Endothelial cell of umbilical vein (primary cell): ENCODE measurements around the gene KCNMA1. TPM values are rescaled to one million over a fixed set of nuclear protein-coding genes. Genes with fewer than 3 reads are reported as not detected.

Experiments used
- BruUV-seq: library from RNA; stranded (reverse); fragments of 400-500 nt; replicated peaks from 2 replicates; lab custom pipeline; 2021; lab: Mats Ljungman, UMichigan
- CTCF ChIA-PET: fragments of 300-600, 350-600 bp; sonication (Branson Sonifier 250); formaldehyde crosslinking; loops from one replicate; lab custom pipeline; 2021; ENCODE audit warnings: antibody characterized with exemption, inconsistent platforms; lab: Charles Lee
- POLR2A ChIA-PET: fragments of 300-600, 350-600 bp; sonication (Branson Sonifier 250); formaldehyde crosslinking; loops from one replicate; lab custom pipeline; 2021; ENCODE audit warnings: antibody characterized with exemption, inconsistent platforms; lab: Charles Lee
- DNase-seq: peaks from one replicate; pipeline ENCODE4 v3.0.0-alpha.2; 2011; ENCODE audit warnings: low read depth, low spot score
- FAIRE-seq: peaks from 2 replicates; lab custom pipeline; 2011; peaks lifted over from hg19 to GRCh38; lab: Jason Lieb, UNC
- H2AFZ ChIP-seq: 2 replicates; pipeline ENCODE4 v1.6.0; 2012; ENCODE audit warnings: low read depth, low read length, control low read depth, inconsistent platforms
- H3K27ac ChIP-seq: 2 replicates; pipeline ENCODE4 v1.5.1; 2011; ENCODE audit warnings: low read depth, mild to moderate bottlenecking, control low read depth, low read length, moderate library complexity; ENCODE audit not compliant: insufficient read depth
- H3K27me3 ChIP-seq, 2 experiments: 2 replicates each; pipeline versions ENCODE4 v1.6.0 to v1.6.1; 2011; ENCODE audit warnings: low read length in 2 of 2, mixed read lengths in 1 of 2; ENCODE audit not compliant: control insufficient read depth in 2 of 2, insufficient read depth in 2 of 2
- H3K36me3 ChIP-seq, 2 experiments: 2 replicates in 1 of 2; 3 replicates in 1 of 2; pipeline ENCODE4 v1.5.1; 2011; ENCODE audit warnings: low read length in 2 of 2, mild to moderate bottlenecking in 1 of 2, moderate library complexity in 1 of 2; ENCODE audit not compliant: control insufficient read depth in 2 of 2, insufficient read depth in 2 of 2; ENCODE audit errors: extremely low read depth in 1 of 2
- H3K4me1 ChIP-seq: 3 replicates; pipeline ENCODE4 v1.5.1; 2011; ENCODE audit warnings: mild to moderate bottlenecking, low read length; ENCODE audit not compliant: control insufficient read depth, insufficient read depth; ENCODE audit errors: extremely low read depth
- H3K4me2 ChIP-seq: 2 replicates; pipeline ENCODE4 v1.6.1; 2011; ENCODE audit warnings: low read length, control low read depth, mixed read lengths; ENCODE audit not compliant: insufficient read depth
- H3K4me3 ChIP-seq, 3 experiments: fragments of 200-600 bp in 1 of 3; sonication (generic), shearing (Covaris generic) in 1 of 3; replicated peaks in 1 of 3; 2 replicates each; pipeline ENCODE4 v1.5.1; 2011 to 2016; ENCODE audit warnings: control low read depth in 3 of 3, low read length in 3 of 3, mild to moderate bottlenecking in 2 of 3, inconsistent platforms in 1 of 3, low read depth in 1 of 3, moderate library complexity in 1 of 3; ENCODE audit not compliant: insufficient read depth in 1 of 3
- H3K79me2 ChIP-seq: 2 replicates; pipeline ENCODE4 v1.6.0; 2012; ENCODE audit warnings: low read length, inconsistent platforms; ENCODE audit not compliant: control insufficient read depth, insufficient read depth
- H3K9ac ChIP-seq: replicated peaks from 2 replicates; pipeline ENCODE3; 2011; ENCODE audit warnings: low read length, control low read depth; ENCODE audit not compliant: insufficient read depth; ENCODE audit errors: extremely low read depth
- H3K9me1 ChIP-seq: replicated peaks from 3 replicates; pipeline ENCODE4 v1.6.0; 2011; ENCODE audit warnings: mild to moderate bottlenecking, low read length; ENCODE audit not compliant: control insufficient read depth, insufficient read depth; ENCODE audit errors: extremely low read depth
- H3K9me3 ChIP-seq: replicated peaks from 2 replicates; pipeline ENCODE4 v1.5.1; 2012; ENCODE audit warnings: low read length, inconsistent platforms; ENCODE audit not compliant: control insufficient read depth, insufficient read depth
- H4K20me1 ChIP-seq: replicated peaks from 2 replicates; pipeline ENCODE3; 2011; ENCODE audit warnings: mild to moderate bottlenecking, low read length; ENCODE audit not compliant: control insufficient read depth, insufficient read depth; ENCODE audit errors: extremely low read depth
- CTCF ChIP-seq, 2 donors: IDR thresholded peaks; 1 replicate in 1 of 2; 2 replicates in 1 of 2; pipeline ENCODE4 v1.5.1; 2011; ENCODE audit warnings: low read length in 2 of 2, mild to moderate bottlenecking in 2 of 2, moderate library complexity in 2 of 2, control low read depth in 1 of 2, inconsistent platforms in 1 of 2, low read depth in 1 of 2; ENCODE audit not compliant: insufficient read depth in 1 of 2; ENCODE audit errors: extremely low read depth in 1 of 2
- GATA2 ChIP-seq: IDR thresholded peaks from 2 replicates; pipeline ENCODE4 v1.7.0; 2011; ENCODE audit warnings: low read depth, mild to moderate bottlenecking, moderate library complexity, mixed read lengths, low read length; ENCODE audit not compliant: insufficient read length, insufficient read depth
- MYC ChIP-seq: IDR thresholded peaks from one replicate; pipeline ENCODE4 v1.6.1; 2011; ENCODE audit warnings: mild to moderate bottlenecking, low read depth, low read length
- POLR2A ChIP-seq: IDR thresholded peaks from 2 replicates; pipeline ENCODE4 v1.6.1; 2012; ENCODE audit warnings: low read depth, mild to moderate bottlenecking, control low read depth, low read length
- POLR2AphosphoS5 ChIP-seq: IDR thresholded peaks from 2 replicates; pipeline ENCODE4 v1.6.1; 2012; ENCODE audit warnings: low read depth, mild to moderate bottlenecking, control low read depth, low read length, moderate library complexity; ENCODE audit not compliant: insufficient read depth
- dilution Hi-C: fragments of 300-500 bp; cut with MboI; formaldehyde crosslinking; loops from one replicate; pipeline ENCODE4 v1.15.0; 2019; ENCODE audit warnings: low sequenced_read_pairs; ENCODE audit not compliant: extremely low pct_ligation_motif_present
- intact Hi-C: fragments of 100-400 bp; cut with micrococcal nuclease; formaldehyde crosslinking; loops from one replicate; pipeline ENCODE4 v1.10.0; 2022
- polyA plus RNA-seq, 4 experiments: library from polyadenylated mRNA; depleted of rRNA in 3 of 4; stranded (reverse) in 3 of 4; unstranded in 1 of 4; fragments of >200 nt; gene quantifications; 2 replicates each; pipeline versions ENCODE4 v1.2.1 to v1.2.3, GENCODE V29; 2011 to 2012; ENCODE audit warnings: missing spikeins in 1 of 4
- total RNA-seq: library from RNA; stranded (reverse); gene quantifications from 2 replicates; pipeline ENCODE4 v1.2.3, GENCODE V29; 2021

KCNMA1 gene
- total and polyA plus RNA-seq, 2 donors (not counting 3 experiments of a cell fraction or from before 2014, with no cell fraction given): 0.10 to 0.82 TPM

DNA sequence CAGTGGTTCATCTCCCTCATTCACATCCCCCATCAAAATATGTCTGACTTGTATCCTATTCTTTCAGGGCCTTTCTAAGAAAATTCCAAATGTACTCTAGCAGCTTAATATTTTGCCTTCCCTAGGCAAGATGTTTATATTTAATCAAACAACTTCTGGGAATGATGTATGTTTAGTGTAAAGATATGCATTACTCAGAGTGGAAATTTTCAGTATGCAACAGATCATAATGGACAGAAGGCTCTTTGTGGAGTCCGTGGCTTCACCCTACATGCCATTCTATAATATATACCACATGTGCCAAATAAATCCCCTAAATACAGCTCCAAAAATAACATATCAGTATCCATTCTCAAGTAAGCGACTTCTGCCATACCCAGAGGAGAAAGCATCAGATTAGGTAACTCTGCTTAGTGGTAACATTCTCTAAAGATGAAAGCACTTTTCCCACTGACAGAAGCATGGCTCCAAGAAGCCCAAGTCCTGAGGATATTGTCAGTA lies 316.6 kb downstream of the KCNMA1 start:
- H3K27me3 ChIP-seq: peaks cover 0 to 5% of the 10 kb centered on the region in 2 experiments
- no peaks in the 10 kb centered on the region for H3K36me3 ChIP-seq
- no peaks in the 10 kb centered on the region for H4K20me1 ChIP-seq
- no peak overlapping the region for H3K27ac ChIP-seq
- FAIRE-seq (no peak), DNase-seq (no peak)
- H3K9me3 ChIP-seq: no peaks in the 10 kb centered on the region
- CTCF ChIA-PET: no interaction called here
- H3K4me1 ChIP-seq: no peaks in the 10 kb centered on the region
- H3K4me3 ChIP-seq: no peak overlapping the region
- H3K4me2 ChIP-seq: no peak overlapping the region
- H3K79me2 ChIP-seq: no peaks in the 10 kb centered on the region
- no peaks in the 10 kb centered on the region for H3K9me1 ChIP-seq
- no TSS peak for BruUV-seq
- H3K9ac ChIP-seq: no peak overlapping the region
- dilution Hi-C loops: no loop called here
- POLR2A ChIA-PET: no interaction called here
- intact Hi-C loops: no loop called here
- TF ChIP-seq CTCF (IDR thresholded peaks at IDR 0.05; ENCODE audit: extremely low read depth in 1 of 2, insufficient read depth in 1 of 2, low read depth in 1 of 2, low read length in 2 of 2): no peak
- TF ChIP-seq GATA2: no peak
- TF ChIP-seq MYC: no peak
- no peak for TF ChIP-seq POLR2AphosphoS5
- no peak overlapping the region for H2AFZ ChIP-seq

- dilution Hi-C loops (no loop called here), intact Hi-C loops (no loop called here)
- DNase-seq: no peak
- no peak overlapping the region for H3K4me2 ChIP-seq
- TF ChIP-seq POLR2A: no peak
- CTCF ChIA-PET: no interaction called here
- no peak overlapping the region for H3K9ac ChIP-seq
- H2AFZ ChIP-seq: no peak overlapping the region
- no peaks in the 10 kb centered on the region for H3K36me3 ChIP-seq
- H3K79me2 ChIP-seq: no peaks in the 10 kb centered on the region
- POLR2A ChIA-PET: no interaction called here
- peaks cover 0 to 5% of the 10 kb centered on the region in 2 experiments for H3K27me3 ChIP-seq
- H3K9me1 ChIP-seq: no peaks in the 10 kb centered on the region
- no peaks in the 10 kb centered on the region for H3K9me3 ChIP-seq
- BruUV-seq: no TSS peak
- no peak overlapping the region for H3K4me3 ChIP-seq
- FAIRE-seq: no peak
- H3K27ac ChIP-seq: no peak overlapping the region
- no peaks in the 10 kb centered on the region for H4K20me1 ChIP-seq
- no peaks in the 10 kb centered on the region for H3K4me1 ChIP-seq
Measured at GRCh38 chr10:77319557-77319956, 318.1 kb downstream of the KCNMA1 start.
